GM12878 (cell line): ENCODE measurements around the gene DNAJC18. TPM values are rescaled to one million over a fixed set of nuclear protein-coding genes. Genes with fewer than 3 reads are reported as not detected.
A peak's percentile ranks its signal among the peaks of the same experiment; 100 is the strongest.

ENCODE experiments used
- ATAC-seq: fragments of 200-7000 bp; cut with Tn5 transposase; 3 replicates; pipeline ENCODE4 v1.9.1; 2020; ENCODE audit warnings: mild to moderate bottlenecking, moderate library complexity
- BruUV-seq: library from RNA; stranded (reverse); fragments of 400-500 nt; replicated peaks from 2 replicates; lab custom pipeline; 2021; lab: Mats Ljungman, UMichigan
- CTCF ChIA-PET: fragments of 300-600 bp; sonication (Branson Sonifier 250); formaldehyde crosslinking; extraction: SDS; loops from one replicate; lab custom pipeline; 2021; ENCODE audit warnings: inconsistent platforms; lab: Yijun Ruan, JAX
- POLR2A ChIA-PET: fragments of 350-600 bp; formaldehyde crosslinking; extraction: SDS; loops from one replicate; lab custom pipeline; 2021; ENCODE audit warnings: inconsistent platforms; lab: Charles Lee
- RAD21 ChIA-PET: fragments of 300-600 bp; sonication (Branson Sonifier 250); formaldehyde crosslinking; loops from one replicate; lab custom pipeline; 2023; ENCODE audit warnings: antibody characterized with exemption; ENCODE audit not compliant: unreplicated experiment; lab: Charles Lee
- SMC1A ChIA-PET: fragments of 300-600 bp; sonication (Branson Sonifier 250); formaldehyde crosslinking; loops from one replicate; lab custom pipeline; 2023; ENCODE audit not compliant: unreplicated experiment, uncharacterized antibody; lab: Charles Lee
- DNase-seq: peaks from one replicate; pipeline ENCODE4 v3.0.0-alpha.2; 2011; ENCODE audit warnings: low read depth, low spot score
- FAIRE-seq: peaks from 3 replicates; lab custom pipeline; 2011; peaks lifted over from hg19 to GRCh38; lab: Jason Lieb, UNC
- H2AFZ ChIP-seq: 2 replicates; pipeline ENCODE4 v1.6.0; 2011; ENCODE audit warnings: low read depth, low read length, control low read depth; ENCODE audit not compliant: control insufficient read depth
- H3K27ac ChIP-seq: 2 replicates; pipeline ENCODE4 v1.5.1; 2011; ENCODE audit warnings: control low read depth; ENCODE audit not compliant: control insufficient read depth, insufficient read depth
- H3K27me3 ChIP-seq, 2 experiments: replicated peaks in 1 of 2; 2 replicates each; pipeline versions ENCODE4 v1.6.0 to v1.6.1; 2011; ENCODE audit warnings: low read length in 1 of 2; ENCODE audit not compliant: control insufficient read depth in 2 of 2, insufficient read depth in 2 of 2
- H3K36me3 ChIP-seq, 2 experiments: 2 replicates each; pipeline ENCODE4 v1.5.1; 2011; ENCODE audit warnings: low read length in 1 of 2; ENCODE audit not compliant: control insufficient read depth in 2 of 2, insufficient read depth in 2 of 2
- H3K4me1 ChIP-seq: 2 replicates; pipeline ENCODE4 v1.6.1; 2011; ENCODE audit warnings: mild to moderate bottlenecking, low read length, moderate library complexity, mixed read lengths; ENCODE audit not compliant: control insufficient read depth, insufficient read depth
- H3K4me2 ChIP-seq: 2 replicates; pipeline ENCODE4 v1.6.0; 2011; ENCODE audit warnings: control low read depth; ENCODE audit not compliant: control insufficient read depth, insufficient read depth
- H3K4me3 ChIP-seq: fragments of 200-600 bp; sonication (generic); 2 replicates; pipeline ENCODE4 v1.5.1; 2016
- H3K79me2 ChIP-seq: 2 replicates; pipeline ENCODE4 v1.6.0; 2011; ENCODE audit warnings: low read length; ENCODE audit not compliant: control insufficient read depth, insufficient read depth
- H3K9ac ChIP-seq: 2 replicates; pipeline ENCODE4 v1.8.0; 2011; ENCODE audit warnings: low read length, control low read depth, mixed read lengths; ENCODE audit not compliant: control insufficient read depth, insufficient read depth
- H3K9me3 ChIP-seq: replicated peaks from 3 replicates; pipeline ENCODE4 v1.5.1; 2011; ENCODE audit warnings: mild to moderate bottlenecking, low read length; ENCODE audit not compliant: control insufficient read depth, insufficient read depth
- H4K20me1 ChIP-seq: 2 replicates; pipeline ENCODE4 v1.6.0; 2011; ENCODE audit not compliant: control insufficient read depth, insufficient read depth
- CHD2 ChIP-seq: IDR thresholded peaks from 2 replicates; pipeline ENCODE4 v1.6.1; 2011; ENCODE audit warnings: low read depth, low read length, improper control_type of control experiment, borderline replicate concordance
- EED ChIP-seq: sonication (generic); IDR thresholded peaks from 2 replicates; pipeline ENCODE4 v1.6.1; 2016; ENCODE audit warnings: antibody characterized with exemption, low read depth
- ETV6 ChIP-seq, 2 experiments: fragments of 450-650 bp in 1 of 2; IDR thresholded peaks in 1 of 2; conservative IDR thresholded peaks in 1 of 2; 2 replicates each; pipeline ENCODE4 v1.6.1; 2014; ENCODE audit warnings: antibody characterized with exemption in 1 of 2, borderline replicate concordance in 1 of 2, low read depth in 1 of 2, mild to moderate bottlenecking in 1 of 2, moderate library complexity in 1 of 2
- IKZF2 ChIP-seq, 2 experiments: fragments of 450-650 bp; IDR thresholded peaks; 2 replicates each; pipeline ENCODE4 v1.6.1; 2017; ENCODE audit warnings: mild to moderate bottlenecking in 2 of 2, moderate library complexity in 2 of 2
- MEF2A ChIP-seq: IDR thresholded peaks from 2 replicates; pipeline ENCODE4 v1.6.1; 2011; ENCODE audit warnings: low read depth, mild to moderate bottlenecking, low read length, moderate library complexity; ENCODE audit not compliant: insufficient read depth
- NBN ChIP-seq: fragments of 450-650 bp; IDR thresholded peaks from 2 replicates; pipeline ENCODE4 v1.6.1; 2016
- NRF1 ChIP-seq: conservative IDR thresholded peaks from 2 replicates; pipeline ENCODE4 v1.6.1; 2011; ENCODE audit warnings: mild to moderate bottlenecking, low read depth, low read length, improper control_type of control experiment
- POLR2AphosphoS5 ChIP-seq: IDR thresholded peaks from 2 replicates; pipeline ENCODE4 v1.6.1; 2011; ENCODE audit warnings: mild to moderate bottlenecking, low read length, inconsistent platforms
- RELA ChIP-seq: fragments of 450-650 bp; IDR thresholded peaks from 2 replicates; pipeline ENCODE4 v1.8.0; 2014; ENCODE audit warnings: borderline replicate concordance; ENCODE audit not compliant: partially characterized antibody
- SMAD5 ChIP-seq: IDR thresholded peaks from 2 replicates; pipeline ENCODE4 v1.6.1; 2016; ENCODE audit warnings: antibody characterized with exemption, low read depth
- SPI1 ChIP-seq: IDR thresholded peaks from 2 replicates; pipeline ENCODE4 v1.6.1; 2011; ENCODE audit warnings: low read depth, mild to moderate bottlenecking, low read length, moderate library complexity, borderline replicate concordance; ENCODE audit not compliant: insufficient read depth
- TARDBP ChIP-seq: IDR thresholded peaks from 2 replicates; pipeline ENCODE4 v1.6.1; 2016; ENCODE audit warnings: borderline replicate concordance
- WGBS: methylation state at CpG from one replicate; pipeline ENCODE4 v1.1.6; 2016; ENCODE audit warnings: low lambda C conversion rate; ENCODE audit not compliant: insufficient replicate concordance, insufficient coverage; ENCODE audit errors: missing lambda C conversion rate; 5-methylcytosine and 5-hydroxymethylcytosine counted together
- in situ Hi-C: fragments of 300-500 bp; cut with MboI; formaldehyde crosslinking; loops from 9 replicates; pipeline ENCODE4 v1.14.3; 2018; ENCODE audit warnings: mixed read lengths
- intact Hi-C: fragments of 100-400 bp; cut with micrococcal nuclease; formaldehyde crosslinking; loops from one replicate; pipeline ENCODE4 v1.14.2; 2022; ENCODE audit not compliant: unreplicated experiment
- polyA plus RNA-seq, 11 experiments: library from polyadenylated mRNA; depleted of rRNA in 4 of 11; unstranded in 6 of 11; stranded (reverse) in 5 of 11; fragments of >200 nt; fragmentation: Nextera tagmentation in 4 of 11; fragmentation: Illumina TruSeq in 1 of 11; extraction: Ambion mirVana in 4 of 11; extraction: Trizol in 1 of 11; gene quantifications; 1 replicate in 1 of 11; 2 replicates in 10 of 11; pipeline versions ENCODE4 v1.2.1 to v1.2.3, GENCODE V29; 2011 to 2016; ENCODE audit warnings: inconsistent platforms in 2 of 11, missing spikeins in 2 of 11, low read depth in 1 of 11
- total RNA-seq, 4 experiments: library from RNA; depleted of rRNA in 3 of 4; stranded (reverse); fragments of >200 nt in 3 of 4; fragmentation: Illumina TruSeq in 1 of 4; extraction: Trizol in 1 of 4; gene quantifications; 2 replicates each; pipeline versions ENCODE4 v1.2.1 to v1.2.3, GENCODE V29; 2013 to 2021
- TF ChIP-seq, protein P1 (sequence below): fragments of 450-650 bp; IDR thresholded peaks from 2 replicates; pipeline ENCODE4 v1.6.1; 2017; ENCODE audit warnings: mild to moderate bottlenecking, moderate library complexity
- TF ChIP-seq, protein P2 (sequence below): fragments of 450-650 bp; IDR thresholded peaks from 2 replicates; pipeline ENCODE4 v1.6.1; 2017; ENCODE audit warnings: mild to moderate bottlenecking, low read depth, inconsistent platforms; ENCODE audit not compliant: poor library complexity, severe bottlenecking

DNAJC18 gene
- total and polyA plus RNA-seq, 10 of the 15 experiments (the other 5 are each of a cell fraction or from before 2014, with no cell fraction given) = 6.4 to 26.7 (median 17.7) TPM

DNA sequence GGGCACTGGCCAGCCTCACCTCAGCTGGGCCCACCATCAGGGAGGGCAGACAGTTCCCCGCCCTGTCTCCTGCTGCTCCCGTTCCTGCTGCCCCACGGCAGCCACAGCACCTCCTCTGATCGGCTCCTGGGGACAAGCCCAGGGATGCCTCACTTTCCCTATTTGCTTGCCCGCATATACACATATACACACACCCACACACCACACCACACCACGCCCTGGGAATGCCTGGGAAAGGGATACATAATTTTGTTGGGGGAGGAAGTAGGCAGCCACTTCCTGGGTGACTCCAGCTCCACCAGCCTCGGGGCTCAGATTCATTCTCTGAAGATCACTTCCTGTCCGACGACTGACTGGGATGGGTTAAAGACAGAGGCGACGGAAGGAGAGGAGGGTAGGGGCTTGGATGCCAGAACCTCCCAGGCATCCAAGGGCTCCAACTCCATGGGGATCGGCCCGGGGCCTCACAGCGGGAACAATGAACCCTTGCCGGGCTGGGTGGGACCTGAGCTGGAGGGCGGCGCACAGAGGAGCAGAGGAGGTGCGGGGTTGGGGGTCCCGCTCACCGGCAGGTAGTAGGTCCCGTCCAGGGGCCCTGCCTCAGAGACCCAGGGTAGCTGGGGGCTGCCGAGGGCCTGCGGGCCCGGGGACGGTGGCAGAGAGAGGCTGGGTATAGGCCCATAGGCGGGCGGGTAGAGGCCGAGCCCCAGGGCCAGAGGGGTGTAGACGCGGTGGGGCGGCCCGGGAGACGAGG lies 47.6 kb downstream of the DNAJC18 start:
- Histone ChIP-seq H2AFZ (peak overlapping the region; percentile 86), H3K4me2 (peak overlapping the region; percentile 73), H3K9ac (peak overlapping the region; percentile 97), H3K27ac (peak overlapping the region; percentile 90), H3K4me1 (peaks cover 58% of the 10 kb centered on the region), H4K20me1 (no peaks in the 10 kb centered on the region), H3K79me2 (peaks cover 86% of the 10 kb centered on the region), H3K36me3 (peaks cover 0 to 7% of the 10 kb centered on the region in 2 experiments; a peak in 2 of 4 replicates), H3K4me3 (peak overlapping the region; percentile 87), H3K27me3 (no peaks in the 10 kb centered on the region), H3K9me3 (no peaks in the 10 kb centered on the region)
- TSS peak; percentile 55 for BruUV-seq
- FAIRE-seq (peak; percentile 56), ATAC-seq (peak; percentile 13), DNase-seq (no peak)
- in situ Hi-C loops (no loop called here), intact Hi-C loops (loop anchor here (2.0 to 5.0 kb wide), 4 partner anchors 51 to 139 kb away; partner anchors contain the start of genes MATR3 and PAIP2)
- POLR2A ChIA-PET = interaction anchor here (0.5 to 6.8 kb wide), 16 partner anchors 9 to 228 kb away, joined by 3 to 74 read pairs (median 6); partner anchors contain the start of genes MATR3, PAIP2, SPATA24 and UBE2D2
- RAD21 ChIA-PET = interaction anchor here (0.9 to 5.8 kb wide), 18 partner anchors 11 to 566 kb away, joined by 3 to 42 read pairs (median 4); partner anchors contain the start of genes DNAJC18, MATR3, PAIP2 and SPATA24
- WGBS = 28% methylated on average over 33 of the region's 33 CpGs
- CTCF ChIA-PET = interaction anchor here (0.6 to 4.4 kb wide), 17 partner anchors 12 to 888 kb away, joined by 3 to 35 read pairs (median 5); partner anchors contain the start of genes MATR3, PAIP2 and SPATA24
- SMC1A ChIA-PET = interaction anchor here (0.7 to 3.0 kb wide), 18 partner anchors 9 to 140 kb away, joined by 3 to 26 read pairs (median 4); partner anchors contain the start of genes MATR3, PAIP2 and SPATA24
- TF ChIP-seq RELA = no peak
- TF ChIP-seq ETV6 (conservative IDR thresholded peaks at IDR 0.05 in 1 of 2, IDR thresholded peaks at IDR 0.05 in 1 of 2; ENCODE audit: borderline replicate concordance in 1 of 2, low read depth in 1 of 2) = 0 out of 4 replicates have a peak, but pooled peaks of 1 of the 2 experiments have one; percentile 0
- no peak for TF ChIP-seq TARDBP
- TF ChIP-seq, protein P1, sequence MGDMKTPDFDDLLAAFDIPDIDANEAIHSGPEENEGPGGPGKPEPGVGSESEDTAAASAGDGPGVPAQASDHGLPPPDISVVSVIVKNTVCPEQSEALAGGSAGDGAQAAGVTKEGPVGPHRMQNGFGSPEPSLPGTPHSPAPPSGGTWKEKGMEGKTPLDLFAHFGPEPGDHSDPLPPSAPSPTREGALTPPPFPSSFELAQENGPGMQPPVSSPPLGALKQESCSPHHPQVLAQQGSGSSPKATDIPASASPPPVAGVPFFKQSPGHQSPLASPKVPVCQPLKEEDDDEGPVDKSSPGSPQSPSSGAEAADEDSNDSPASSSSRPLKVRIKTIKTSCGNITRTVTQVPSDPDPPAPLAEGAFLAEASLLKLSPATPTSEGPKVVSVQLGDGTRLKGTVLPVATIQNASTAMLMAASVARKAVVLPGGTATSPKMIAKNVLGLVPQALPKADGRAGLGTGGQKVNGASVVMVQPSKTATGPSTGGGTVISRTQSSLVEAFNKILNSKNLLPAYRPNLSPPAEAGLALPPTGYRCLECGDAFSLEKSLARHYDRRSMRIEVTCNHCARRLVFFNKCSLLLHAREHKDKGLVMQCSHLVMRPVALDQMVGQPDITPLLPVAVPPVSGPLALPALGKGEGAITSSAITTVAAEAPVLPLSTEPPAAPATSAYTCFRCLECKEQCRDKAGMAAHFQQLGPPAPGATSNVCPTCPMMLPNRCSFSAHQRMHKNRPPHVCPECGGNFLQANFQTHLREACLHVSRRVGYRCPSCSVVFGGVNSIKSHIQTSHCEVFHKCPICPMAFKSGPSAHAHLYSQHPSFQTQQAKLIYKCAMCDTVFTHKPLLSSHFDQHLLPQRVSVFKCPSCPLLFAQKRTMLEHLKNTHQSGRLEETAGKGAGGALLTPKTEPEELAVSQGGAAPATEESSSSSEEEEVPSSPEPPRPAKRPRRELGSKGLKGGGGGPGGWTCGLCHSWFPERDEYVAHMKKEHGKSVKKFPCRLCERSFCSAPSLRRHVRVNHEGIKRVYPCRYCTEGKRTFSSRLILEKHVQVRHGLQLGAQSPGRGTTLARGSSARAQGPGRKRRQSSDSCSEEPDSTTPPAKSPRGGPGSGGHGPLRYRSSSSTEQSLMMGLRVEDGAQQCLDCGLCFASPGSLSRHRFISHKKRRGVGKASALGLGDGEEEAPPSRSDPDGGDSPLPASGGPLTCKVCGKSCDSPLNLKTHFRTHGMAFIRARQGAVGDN = peak; percentile 36
- TF ChIP-seq NBN = 0 out of 2 replicates have a peak, but pooled peaks have one; percentile 26
- TF ChIP-seq POLR2AphosphoS5 = peak; percentile 56; the same call in 1 of the 2 replicates
- TF ChIP-seq CHD2 = 0 out of 2 replicates have a peak, but pooled peaks have one; percentile 12
- TF ChIP-seq, protein P2, sequence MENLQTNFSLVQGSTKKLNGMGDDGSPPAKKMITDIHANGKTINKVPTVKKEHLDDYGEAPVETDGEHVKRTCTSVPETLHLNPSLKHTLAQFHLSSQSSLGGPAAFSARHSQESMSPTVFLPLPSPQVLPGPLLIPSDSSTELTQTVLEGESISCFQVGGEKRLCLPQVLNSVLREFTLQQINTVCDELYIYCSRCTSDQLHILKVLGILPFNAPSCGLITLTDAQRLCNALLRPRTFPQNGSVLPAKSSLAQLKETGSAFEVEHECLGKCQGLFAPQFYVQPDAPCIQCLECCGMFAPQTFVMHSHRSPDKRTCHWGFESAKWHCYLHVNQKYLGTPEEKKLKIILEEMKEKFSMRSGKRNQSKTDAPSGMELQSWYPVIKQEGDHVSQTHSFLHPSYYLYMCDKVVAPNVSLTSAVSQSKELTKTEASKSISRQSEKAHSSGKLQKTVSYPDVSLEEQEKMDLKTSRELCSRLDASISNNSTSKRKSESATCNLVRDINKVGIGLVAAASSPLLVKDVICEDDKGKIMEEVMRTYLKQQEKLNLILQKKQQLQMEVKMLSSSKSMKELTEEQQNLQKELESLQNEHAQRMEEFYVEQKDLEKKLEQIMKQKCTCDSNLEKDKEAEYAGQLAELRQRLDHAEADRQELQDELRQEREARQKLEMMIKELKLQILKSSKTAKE = peak; percentile 12
- peak; percentile 26; the same call in 1 of the 2 replicates for TF ChIP-seq SMAD5
- TF ChIP-seq MEF2A = no peak
- peak; percentile 38; the same call in 1 of the 2 replicates for TF ChIP-seq EED
- peak; percentile 66; the same call in 1 of the 2 replicates for TF ChIP-seq SPI1
- TF ChIP-seq IKZF2 (IDR thresholded peaks at IDR 0.05) = peak; percentile 76
- TF ChIP-seq NRF1 = no peak
